HG03066 (cell line): ENCODE results near the gene UBFD1.
"Not testable (repeated sequence)": the region's sequence is repeated elsewhere in the genome, so short reads cannot be mapped to it uniquely, and the experiment has no call there.

Experiments
- ATAC-seq: cut with Tn5 transposase; IDR thresholded peaks from one replicate; pipeline ENCODE4 v1.9.1; 2021; ENCODE audit warnings: low read depth; ENCODE audit not compliant: unreplicated experiment

Gene UBFD1, protein sequence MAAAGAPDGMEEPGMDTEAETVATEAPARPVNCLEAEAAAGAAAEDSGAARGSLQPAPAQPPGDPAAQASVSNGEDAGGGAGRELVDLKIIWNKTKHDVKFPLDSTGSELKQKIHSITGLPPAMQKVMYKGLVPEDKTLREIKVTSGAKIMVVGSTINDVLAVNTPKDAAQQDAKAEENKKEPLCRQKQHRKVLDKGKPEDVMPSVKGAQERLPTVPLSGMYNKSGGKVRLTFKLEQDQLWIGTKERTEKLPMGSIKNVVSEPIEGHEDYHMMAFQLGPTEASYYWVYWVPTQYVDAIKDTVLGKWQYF

DNA sequence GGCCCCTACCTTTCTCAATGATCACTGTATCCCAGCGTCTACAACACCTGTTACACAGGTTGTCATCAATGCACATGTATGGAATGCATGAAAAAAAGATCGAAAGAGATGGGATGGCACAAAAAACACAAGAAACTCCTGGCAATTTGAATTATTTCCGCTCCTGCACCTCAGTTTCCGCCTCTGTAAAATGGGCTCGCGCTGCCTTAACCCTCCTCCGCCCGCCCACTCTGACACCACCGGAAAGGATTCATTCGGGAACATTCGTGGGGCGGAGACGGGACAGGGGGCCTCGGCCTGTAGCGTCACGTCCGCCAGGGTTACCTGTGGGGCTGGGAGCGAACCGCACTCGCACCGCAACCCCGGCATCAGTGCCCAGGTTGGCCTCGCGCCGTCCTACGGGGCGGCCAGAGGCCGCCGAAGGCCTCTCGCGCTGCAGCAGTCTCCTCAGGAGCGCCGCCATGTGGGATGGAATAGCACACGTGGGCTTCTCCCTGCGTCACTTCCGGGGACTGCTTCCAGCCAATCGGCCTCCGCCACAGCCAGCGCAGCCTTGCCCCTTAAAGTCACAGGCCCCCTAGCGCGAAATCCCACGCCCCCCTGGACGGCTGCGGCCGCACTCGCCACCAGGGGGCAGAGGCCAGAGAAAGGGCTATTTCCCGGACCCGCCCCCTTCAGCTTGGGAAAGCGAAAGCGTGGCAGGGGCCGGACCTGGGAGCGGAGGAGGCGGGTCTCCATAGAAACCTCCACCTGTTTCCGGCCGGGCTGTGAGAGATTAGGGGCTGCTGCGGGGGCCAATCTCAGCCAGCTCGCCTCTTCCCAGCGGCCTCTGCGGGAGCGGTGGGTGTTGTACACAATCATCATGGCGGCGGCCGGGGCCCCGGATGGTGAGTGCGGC lies at the start of gene UBFD1, which contains the start of gene EARS2:
UBFD1 (plus strand) TSS at position 847 of the 898 bp plus-strand sequence; CDS start at position 863, 16 bp downstream.
EARS2 (minus strand) TSS at position 470 of the 898 bp plus-strand sequence; CDS start at position 463, 7 bp downstream.
- ATAC-seq, result peak; percentile 93

DNA sequence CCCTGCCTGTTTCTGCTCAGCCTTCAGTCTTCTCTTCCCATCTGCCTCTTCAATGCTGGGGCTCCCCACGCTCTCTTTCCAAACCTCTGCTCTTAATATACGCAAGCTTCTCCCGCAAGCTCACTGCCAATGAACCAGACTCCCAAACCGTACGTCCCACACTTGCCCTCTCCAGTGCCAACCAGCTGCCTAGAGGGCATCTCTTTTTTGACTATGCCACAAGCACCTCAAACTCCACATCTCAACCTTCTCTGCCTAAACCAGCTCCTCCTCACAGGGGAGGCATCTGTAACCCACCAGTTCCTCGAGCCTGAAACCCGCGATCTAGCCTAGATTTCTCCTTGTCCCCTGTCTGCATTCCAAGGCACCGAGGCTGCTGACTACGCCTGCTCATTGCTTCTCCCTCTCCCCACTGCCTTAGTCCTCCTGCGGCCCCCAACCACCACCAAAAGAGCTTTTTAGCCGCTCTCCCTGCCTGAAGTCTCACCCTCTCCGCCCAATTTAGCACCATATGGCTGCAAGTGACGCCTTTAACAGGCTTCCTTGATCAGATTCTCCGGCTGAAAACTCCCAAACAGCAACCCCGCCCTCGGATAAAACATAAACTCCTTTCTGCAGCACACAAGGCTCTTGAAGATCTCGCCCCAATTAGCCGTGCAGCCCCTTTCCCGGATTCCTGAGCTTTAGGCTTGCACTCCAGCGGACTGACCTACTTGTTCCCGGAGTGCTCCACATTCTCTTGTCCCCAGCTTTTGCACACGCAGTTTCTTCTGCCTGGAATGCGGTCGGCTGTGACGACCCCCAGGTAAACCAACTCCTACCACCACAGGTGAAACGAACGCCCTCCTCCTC lies 48.7 kb upstream of the UBFD1 start:
- ATAC-seq, result no peak

DNA sequence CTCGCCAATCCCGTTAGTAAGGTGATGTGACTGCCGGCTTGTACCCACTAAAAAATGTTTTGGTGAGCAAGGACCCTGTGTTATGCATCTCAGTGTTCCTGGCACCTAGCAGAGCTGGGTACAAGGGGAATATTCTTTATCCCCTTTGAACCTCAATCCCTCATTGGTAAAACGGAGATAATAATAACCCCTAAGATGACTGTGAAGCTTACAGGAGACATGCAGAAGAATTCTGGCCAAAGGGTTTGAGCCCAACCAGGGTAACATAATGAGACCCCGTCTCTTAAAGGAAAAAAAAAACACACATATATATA lies 48.1 kb upstream of the UBFD1 start:
- ATAC-seq, result no peak

DNA sequence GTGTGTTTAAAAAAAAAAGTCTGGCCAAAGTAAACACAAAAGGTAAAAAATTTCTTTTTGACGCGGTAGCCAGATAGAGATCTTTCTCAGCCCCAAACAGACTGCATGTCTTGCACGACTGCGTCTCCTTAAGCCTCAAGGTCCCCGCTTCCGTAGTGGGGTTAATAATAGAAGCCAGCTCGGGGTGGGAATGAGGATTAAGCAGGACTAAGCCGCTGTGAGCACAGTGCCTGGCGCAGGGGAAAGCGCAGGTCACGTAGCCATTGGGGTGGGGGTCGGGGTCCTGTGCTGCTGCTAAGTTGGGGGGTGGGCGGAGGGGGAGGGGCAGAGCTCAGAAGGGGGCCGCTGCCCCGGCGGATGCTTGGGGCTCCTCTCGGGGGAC lies 47.8 kb upstream of the UBFD1 start:
- ATAC-seq, result peak; percentile 9

DNA sequence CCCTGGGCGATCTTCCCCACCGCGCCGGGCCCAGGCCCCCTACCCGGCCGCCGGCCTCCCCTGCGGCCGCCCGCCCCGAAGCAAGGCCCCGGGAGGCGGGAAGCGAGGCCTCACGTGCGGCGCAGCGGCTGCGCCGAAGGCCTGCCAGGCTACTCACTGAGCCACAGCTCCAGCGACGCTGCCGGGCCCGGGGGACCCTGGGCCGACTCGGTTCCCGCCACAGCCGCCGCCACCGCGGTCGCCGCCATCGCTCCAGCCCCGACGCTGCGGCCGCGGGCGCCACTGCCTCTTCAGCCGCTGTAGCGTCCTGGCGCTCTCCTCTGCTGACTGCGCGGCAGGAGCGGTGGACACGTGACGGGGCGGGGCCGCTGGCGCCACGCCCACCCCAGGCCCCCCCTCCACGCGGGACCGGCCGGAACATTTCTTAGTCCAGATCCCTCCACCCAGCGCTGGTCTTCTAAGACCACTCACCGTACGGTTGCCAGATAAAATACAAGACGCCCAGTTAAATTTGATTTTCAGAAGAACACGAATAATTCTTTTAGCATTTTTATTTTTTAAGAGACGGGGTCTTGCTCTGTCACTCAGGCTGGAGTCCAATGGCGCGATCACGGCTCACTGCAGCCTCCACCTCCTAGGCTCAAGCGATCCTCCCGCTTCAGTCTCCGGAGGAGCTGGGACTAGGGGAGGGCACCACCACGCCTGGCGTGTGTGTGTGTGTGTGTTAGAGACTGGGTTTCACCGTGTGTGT lies 47.2 kb upstream of the UBFD1 start, which contains the start of gene GGA2:
GGA2 (minus strand) TSS at position 331 of the 751 bp plus-strand sequence; CDS start at position 248, 83 bp downstream.
- ATAC-seq, result peak; percentile 61

DNA sequence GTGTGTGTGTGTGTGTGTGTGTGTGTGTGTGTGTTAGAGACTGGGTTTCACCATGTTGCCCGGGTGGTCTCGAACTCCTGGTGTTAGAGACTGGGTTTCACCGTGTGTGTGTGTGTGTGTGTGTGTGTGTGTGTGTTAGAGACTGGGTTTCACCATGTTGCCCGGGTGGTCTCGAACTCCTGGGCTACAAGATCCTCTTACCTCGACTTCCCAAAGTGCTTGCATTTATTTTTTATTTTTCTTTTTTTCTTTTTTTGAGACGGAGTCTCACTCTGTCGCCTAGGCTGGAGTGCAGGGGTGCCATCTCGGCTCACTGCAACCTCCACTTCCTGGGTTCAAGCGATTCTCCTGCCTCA lies 46.6 kb upstream of the UBFD1 start:
- ATAC-seq, result not testable (repeated sequence)

DNA sequence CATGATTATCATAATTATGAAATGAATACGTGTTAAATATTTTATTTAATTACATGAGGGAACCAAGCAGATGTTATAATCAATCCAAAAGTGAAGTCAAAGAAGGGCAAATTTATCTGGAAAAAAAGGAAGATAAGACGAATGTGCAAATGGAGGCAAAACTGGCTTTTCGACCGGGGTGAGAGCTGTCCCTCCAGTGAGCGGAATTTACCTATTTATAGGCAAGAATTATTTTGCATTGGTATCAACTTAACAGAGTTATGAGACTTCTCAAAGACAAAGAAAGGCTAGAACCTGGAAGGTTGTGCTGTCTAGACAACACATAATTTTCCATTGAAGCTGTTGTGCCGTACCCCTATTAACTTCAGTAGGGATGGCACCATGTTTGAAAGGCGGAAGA lies 45.8 kb upstream of the UBFD1 start:
- no peak for ATAC-seq

DNA sequence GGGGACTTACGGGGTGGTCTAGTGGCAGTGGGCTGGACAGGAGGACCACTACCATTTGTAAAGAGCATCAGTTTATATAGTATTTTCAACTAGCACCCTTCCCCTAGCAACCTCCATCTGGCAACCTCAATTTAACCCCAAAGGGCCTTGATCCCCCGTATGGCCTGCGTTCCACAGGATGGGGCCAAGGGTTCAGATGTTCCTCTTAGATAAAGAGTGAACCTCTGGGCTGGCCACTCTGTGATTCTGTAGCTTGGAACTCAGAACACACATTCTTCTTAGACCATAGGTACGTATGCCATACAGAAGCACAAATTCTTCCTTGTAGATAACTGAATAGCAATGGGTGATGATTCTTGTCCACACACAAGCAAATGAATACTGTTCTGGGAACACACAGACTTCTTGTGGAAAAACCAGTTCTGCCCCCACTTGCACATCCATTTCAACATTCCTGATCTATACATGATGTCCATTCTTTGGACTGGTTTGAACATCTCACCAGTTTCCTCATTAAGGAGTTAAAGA lies 45.3 kb upstream of the UBFD1 start:
- no peak for ATAC-seq

DNA sequence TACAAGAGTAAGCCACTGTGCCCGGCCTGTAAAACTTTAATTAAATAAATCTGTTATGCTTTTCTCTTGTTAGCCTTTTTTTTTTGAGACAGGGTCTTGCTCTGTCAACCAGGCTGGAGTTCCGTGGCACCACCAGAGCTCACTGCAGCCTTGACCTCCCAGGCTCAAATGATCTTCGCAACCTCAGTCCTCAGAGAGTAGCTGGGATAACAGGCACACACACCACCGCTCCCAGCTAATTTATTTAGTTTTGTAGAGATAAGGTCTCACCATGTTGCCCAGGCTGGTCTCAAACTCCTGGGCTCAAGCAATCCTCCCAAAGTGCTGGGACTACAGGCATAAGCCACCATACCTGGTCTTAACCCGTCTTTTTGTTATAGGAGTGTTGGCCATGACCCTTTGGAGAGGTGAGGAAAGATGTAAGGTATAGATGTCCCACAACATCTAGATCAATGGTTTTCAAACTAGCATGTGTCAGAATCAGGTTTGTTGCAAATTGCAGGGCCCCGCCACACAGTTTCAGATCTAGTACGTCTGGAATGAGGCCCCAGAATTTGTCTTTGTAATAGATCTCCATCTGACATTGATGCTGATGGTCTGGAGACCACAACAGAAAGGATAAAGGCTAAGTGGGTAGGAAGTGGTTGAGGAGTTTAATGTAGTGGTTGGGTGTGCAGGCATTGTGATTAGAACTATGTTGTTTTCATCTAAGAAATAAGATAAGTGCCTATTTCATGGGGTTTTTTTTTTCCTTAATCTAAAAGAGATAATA lies 43.0 kb upstream of the UBFD1 start:
- no peak for ATAC-seq

DNA sequence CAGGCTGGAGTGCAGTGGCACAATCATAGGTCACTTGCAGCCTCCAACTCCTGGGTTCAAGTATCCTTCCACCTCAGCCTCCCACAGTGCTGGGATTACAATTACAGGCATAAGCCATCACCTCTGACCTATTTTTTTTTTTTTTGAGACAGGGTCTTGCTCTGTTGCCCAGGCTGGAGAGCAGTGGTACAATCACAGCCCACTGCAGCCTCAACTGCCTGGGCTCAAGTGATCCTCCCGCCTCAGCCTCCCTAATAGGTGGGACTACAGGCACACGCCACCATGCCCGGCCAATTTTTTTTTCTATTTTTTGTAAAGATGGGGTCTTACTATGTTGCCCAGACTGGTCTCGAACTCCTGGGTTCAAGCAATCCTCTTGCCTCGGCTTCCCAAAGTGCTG lies 41.6 kb upstream of the UBFD1 start:
- no peak for ATAC-seq

DNA sequence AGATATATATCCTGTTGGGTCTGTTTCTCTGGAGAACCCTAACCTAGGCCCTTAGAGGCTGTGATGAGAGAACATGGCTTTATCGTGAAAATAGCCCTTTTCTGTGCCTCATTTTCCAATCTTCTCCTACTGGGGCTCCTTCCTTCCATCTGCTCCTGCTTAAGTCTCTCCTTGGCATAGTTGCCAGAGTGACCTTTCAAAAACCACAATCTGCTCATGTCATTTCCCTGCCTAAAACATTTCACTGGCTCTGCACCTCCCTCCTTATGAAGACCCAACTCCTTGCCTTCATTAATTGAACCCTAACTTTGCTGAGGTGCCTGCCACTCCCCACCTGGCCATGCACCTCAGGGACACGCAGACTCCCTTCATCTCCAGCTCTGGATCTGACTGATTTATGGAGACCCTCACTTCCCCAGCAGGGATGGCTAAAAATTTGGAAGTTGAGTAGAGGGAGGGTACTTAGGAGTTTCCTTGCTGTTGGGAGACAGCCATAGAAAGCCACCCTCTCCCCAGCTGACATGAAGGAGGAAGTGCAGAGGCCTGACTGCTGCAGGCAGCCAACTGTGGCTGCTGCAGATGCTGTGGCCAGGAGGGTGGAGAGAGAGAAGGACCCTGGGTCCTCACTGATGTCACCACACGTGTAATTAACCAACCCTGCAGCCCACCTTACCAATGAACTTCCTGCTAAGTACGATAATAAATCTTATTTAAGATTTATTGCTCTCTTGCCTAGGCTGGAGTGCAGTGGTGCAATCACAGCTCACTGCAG lies 41.0 kb upstream of the UBFD1 start:
- no peak for ATAC-seq

DNA sequence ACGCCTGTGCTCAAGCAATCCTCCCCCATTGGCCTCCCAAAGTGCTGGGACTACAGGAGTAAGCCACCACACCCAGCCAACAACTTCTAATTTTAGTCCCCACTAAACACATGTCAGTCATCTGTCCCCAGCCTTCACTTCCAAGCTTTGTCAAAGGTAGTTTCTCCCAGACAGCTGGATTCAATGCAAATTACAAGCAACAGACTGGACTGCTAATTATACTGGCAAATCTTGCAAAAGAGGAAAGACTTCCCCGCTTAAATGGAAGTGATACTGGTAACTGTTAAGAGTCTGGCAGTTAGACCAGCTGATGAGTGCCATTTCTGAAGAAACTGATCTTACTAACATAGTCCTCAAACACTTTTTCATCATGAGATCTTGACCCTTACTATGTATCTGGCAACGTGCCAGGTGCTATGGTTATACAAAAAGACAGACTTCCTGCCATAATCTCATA lies 39.1 kb upstream of the UBFD1 start:
- ATAC-seq, result no peak

DNA sequence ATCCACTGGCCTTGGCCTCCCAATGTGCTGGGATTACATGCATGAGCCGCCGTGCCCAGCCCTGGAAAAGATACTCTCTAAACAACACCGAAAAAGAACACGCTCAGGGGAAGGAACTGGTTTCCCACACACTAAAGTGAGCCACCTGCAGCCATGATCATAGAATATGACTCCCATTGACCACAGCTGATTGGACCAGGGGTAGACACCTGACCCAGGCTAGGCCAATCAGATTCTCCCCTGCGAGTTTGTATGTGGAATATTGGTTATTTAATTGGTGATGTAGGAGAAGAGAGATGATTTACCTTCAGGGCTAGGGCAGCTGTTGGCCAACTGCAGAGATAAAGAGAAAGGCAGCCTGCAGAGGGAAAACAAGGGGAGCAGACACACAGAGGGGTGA lies 38.2 kb upstream of the UBFD1 start:
- ATAC-seq, result no peak

DNA sequence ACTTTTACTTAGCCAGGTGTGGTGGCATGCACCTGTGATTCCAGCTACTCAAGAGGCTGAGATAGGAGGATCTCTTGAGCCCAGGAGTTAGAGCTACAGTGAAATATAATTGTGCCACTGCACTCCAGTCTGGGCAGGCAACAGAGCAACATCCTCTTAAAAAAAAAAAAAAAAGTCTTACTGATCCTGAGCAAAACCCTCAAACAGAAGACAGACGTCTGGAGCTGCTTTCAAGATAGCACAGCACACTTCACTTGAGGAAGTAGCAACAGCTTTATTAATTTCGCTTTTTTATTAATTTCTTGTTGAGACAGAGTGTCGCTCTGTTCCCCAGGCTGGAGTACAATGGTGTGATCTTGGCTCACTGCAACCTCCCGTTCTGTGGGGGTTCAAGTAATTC lies 37.0 kb upstream of the UBFD1 start:
- ATAC-seq, result no peak

DNA sequence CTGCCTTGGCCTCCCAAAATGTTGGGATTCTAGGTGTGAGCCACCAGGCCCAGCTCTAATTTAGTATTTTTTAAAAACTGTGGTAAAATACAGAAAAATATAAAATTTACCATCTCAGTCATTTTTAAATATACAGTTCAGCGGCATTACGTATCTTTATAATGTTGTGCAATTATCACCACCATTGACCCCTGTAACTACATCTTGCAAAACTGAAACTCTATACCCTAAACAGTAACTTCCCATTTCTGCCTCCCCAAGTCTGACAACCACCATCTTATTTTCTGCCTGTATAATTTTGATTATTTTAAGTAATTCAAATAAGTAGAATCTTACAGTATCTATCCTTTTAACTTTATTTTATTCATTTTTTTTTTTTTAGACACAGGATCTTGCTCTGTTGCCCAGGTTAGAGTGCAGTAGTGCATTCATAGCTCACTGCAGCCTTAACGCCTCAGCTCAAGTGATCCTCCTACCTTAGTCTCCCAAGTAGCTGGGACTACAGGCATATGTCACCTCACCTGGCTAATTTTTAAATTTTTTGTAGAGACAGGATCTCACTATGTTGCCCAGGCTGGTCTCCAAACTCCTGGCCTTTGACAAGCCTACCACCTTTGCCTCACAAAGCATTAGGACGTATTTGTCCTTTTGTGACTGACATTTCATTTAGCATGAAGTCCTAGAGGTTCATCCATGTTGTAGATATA lies 36.3 kb upstream of the UBFD1 start:
- no peak for ATAC-seq

DNA sequence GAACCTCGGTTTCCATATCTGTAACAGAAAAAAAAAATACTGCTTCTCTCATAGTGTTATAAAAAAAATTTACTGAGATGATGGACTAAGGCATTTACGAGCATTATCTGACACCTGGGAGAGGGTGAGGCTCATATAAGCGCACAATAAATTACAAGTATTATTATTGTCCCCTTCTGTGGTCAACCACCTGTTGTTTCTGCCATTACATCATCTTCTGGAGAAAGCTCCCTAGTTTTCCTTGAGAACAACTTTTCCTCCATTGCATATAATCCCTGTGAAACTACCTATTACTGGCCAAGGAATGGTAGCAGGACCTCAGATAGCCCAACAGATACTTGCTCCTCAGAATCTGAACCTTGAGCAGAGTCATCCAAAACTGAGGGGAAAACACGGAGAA lies 35.6 kb upstream of the UBFD1 start:
- no peak for ATAC-seq

DNA sequence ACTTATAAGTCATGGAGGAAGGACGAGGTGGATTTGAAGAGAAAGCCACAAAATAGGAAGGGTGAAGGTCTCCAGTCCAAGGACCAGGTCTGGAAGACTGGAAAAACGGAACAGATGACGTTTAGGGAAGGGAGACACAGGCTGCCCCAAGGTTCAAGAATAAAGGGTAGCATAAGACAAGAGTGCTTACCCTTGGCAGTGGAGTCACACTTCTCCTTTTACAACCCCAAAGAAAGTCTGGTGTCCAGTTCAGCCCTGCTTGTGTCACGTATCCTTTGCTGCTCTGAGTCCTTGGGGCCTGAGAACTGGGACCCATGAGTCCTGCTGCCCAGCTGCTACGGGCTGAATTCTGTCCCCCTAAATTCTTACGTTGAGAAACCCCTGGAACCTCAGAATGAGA lies 34.2 kb upstream of the UBFD1 start:
- no peak for ATAC-seq

DNA sequence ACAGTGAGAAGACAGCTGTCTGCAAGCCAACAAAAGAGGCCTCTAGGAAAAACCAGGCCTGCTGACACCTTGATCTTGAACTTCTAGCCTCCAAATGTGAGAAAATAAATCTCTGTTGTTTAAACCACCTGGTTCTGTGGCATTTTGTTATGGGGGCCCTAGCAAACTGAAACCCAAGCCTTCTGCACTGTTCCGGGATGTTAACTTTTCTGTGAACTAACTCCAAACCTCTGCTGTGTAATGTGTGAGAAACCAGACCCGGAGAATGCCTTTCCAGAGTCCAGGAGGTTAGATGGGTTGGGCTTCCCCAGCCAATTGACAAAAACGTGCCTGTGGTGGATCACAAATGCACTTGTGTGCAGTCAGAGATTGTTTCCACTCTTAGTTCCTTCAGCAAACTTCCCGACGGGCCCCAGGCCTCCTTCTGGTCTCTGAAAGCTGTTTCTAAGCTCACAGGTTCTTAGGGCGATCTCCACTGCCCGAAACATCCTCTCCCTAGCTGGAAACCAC lies 33.6 kb upstream of the UBFD1 start:
- no peak for ATAC-seq
